Keratinocyte (primary cell): ENCODE data around the gene SNTB2. TPM values are rescaled to one million over a fixed set of nuclear protein-coding genes. Genes with fewer than 3 reads are reported as not detected.

Experiments used
- DNase-seq: peaks from one replicate; pipeline ENCODE4 v3.0.0-alpha.2; 2011; ENCODE audit warnings: low read depth, missing footprints, low spot score
- FAIRE-seq: peaks from 2 replicates; lab custom pipeline; 2011; peaks lifted over from hg19 to GRCh38; lab: Jason Lieb, UNC
- H2AFZ ChIP-seq: 2 replicates; pipeline ENCODE4 v1.6.0; 2012; ENCODE audit warnings: low read length, control low read depth, inconsistent platforms; ENCODE audit not compliant: control insufficient read depth
- H3K27ac ChIP-seq: 2 replicates; pipeline ENCODE4 v1.5.1; 2011; ENCODE audit warnings: low read length; ENCODE audit not compliant: control insufficient read depth, insufficient read depth
- H3K27me3 ChIP-seq: 3 replicates; pipeline ENCODE4 v1.6.0; 2011; ENCODE audit warnings: low read length; ENCODE audit not compliant: control insufficient read depth, insufficient read depth; ENCODE audit errors: extremely low read depth
- H3K36me3 ChIP-seq, 2 experiments: 2 replicates in 1 of 2; 3 replicates in 1 of 2; pipeline ENCODE4 v1.5.1; 2011; ENCODE audit warnings: low read length in 2 of 2, mild to moderate bottlenecking in 1 of 2; ENCODE audit not compliant: control insufficient read depth in 2 of 2, insufficient read depth in 2 of 2; ENCODE audit errors: extremely low read depth in 1 of 2
- H3K4me1 ChIP-seq: 3 replicates; pipeline ENCODE4 v1.5.1; 2011; ENCODE audit warnings: low read length; ENCODE audit not compliant: control insufficient read depth, insufficient read depth; ENCODE audit errors: extremely low read depth
- H3K4me2 ChIP-seq: 3 replicates; pipeline ENCODE4 v1.6.0; 2011; ENCODE audit warnings: low read depth, low read length; ENCODE audit not compliant: control insufficient read depth, insufficient read depth; ENCODE audit errors: extremely low read depth
- H3K4me3 ChIP-seq, 3 experiments: fragments of 200-600 bp in 1 of 3; sonication (generic) in 1 of 3; 2 replicates in 2 of 3; 3 replicates in 1 of 3; pipeline ENCODE4 v1.5.1; 2011 to 2016; ENCODE audit warnings: low read length in 3 of 3, mild to moderate bottlenecking in 3 of 3, control low read depth in 2 of 3, inconsistent platforms in 1 of 3, low read depth in 1 of 3, mixed read lengths in 1 of 3, mixed run types in 1 of 3, moderate library complexity in 1 of 3; ENCODE audit not compliant: control insufficient read depth in 2 of 3, insufficient read depth in 2 of 3; ENCODE audit errors: extremely low read depth in 1 of 3
- H3K79me2 ChIP-seq: 2 replicates; pipeline ENCODE4 v1.6.0; 2012; ENCODE audit warnings: low read length; ENCODE audit not compliant: control insufficient read depth, insufficient read depth
- H3K9ac ChIP-seq: 3 replicates; pipeline ENCODE4 v1.6.0; 2011; ENCODE audit warnings: low read length; ENCODE audit not compliant: control insufficient read depth, insufficient read depth; ENCODE audit errors: extremely low read depth
- H3K9me1 ChIP-seq: 3 replicates; pipeline ENCODE4 v1.6.0; 2011; ENCODE audit warnings: low read length; ENCODE audit not compliant: control insufficient read depth, insufficient read depth; ENCODE audit errors: extremely low read depth
- H3K9me3 ChIP-seq: 2 replicates; pipeline ENCODE4 v1.5.1; 2012; ENCODE audit warnings: low read depth, low read length; ENCODE audit not compliant: control insufficient read depth
- H4K20me1 ChIP-seq: 3 replicates; pipeline ENCODE4 v1.6.0; 2011; ENCODE audit warnings: low read length; ENCODE audit not compliant: control insufficient read depth, insufficient read depth; ENCODE audit errors: extremely low read depth
- EZH2 ChIP-seq: IDR thresholded peaks from one replicate; pipeline ENCODE4 v1.6.1; 2012; ENCODE audit warnings: inconsistent platforms, mild to moderate bottlenecking, low read length, moderate library complexity
- dilution Hi-C: fragments of 300-500 bp; cut with MboI; formaldehyde crosslinking; loops from one replicate; pipeline ENCODE4 v1.7.0; 2020; ENCODE audit warnings: low sequenced_read_pairs; ENCODE audit not compliant: extremely low pct_ligation_motif_present
- polyA plus RNA-seq, 5 experiments: library from polyadenylated mRNA; depleted of rRNA in 3 of 5; stranded (reverse) in 3 of 5; stranded (forward) in 1 of 5; unstranded in 1 of 5; fragments of >200 nt; gene quantifications; 1 replicate in 1 of 5; 2 replicates in 3 of 5; 3 replicates in 1 of 5; pipeline versions ENCODE4 v1.2.1 to v1.2.3, GENCODE V29; 2011 to 2012; ENCODE audit warnings: missing spikeins in 2 of 5, low read depth in 1 of 5, low replicate concordance in 1 of 5
- TF ChIP-seq, protein P1 (sequence below), 3 experiments: IDR thresholded peaks in 1 of 3; conservative IDR thresholded peaks in 1 of 3; optimal IDR thresholded peaks in 1 of 3; 2 replicates in 2 of 3; 3 replicates in 1 of 3; pipeline versions ENCODE3 to v1.5.1; 2011; ENCODE audit warnings: low read length in 3 of 3, mild to moderate bottlenecking in 3 of 3, moderate library complexity in 2 of 3, control low read depth in 1 of 3, inconsistent platforms in 1 of 3; ENCODE audit not compliant: insufficient read depth in 2 of 3; ENCODE audit errors: extremely low read depth in 1 of 3

The SNTB2 gene
- polyA plus RNA-seq, 1 donor (not counting 4 experiments of a cell fraction or from before 2014, with no cell fraction given) = 15.9 TPM

- H3K79me2 ChIP-seq = peaks cover 11% of the 10 kb centered on the region
- H3K9ac ChIP-seq = no peak overlapping the region
- no peak overlapping the region for H2AFZ ChIP-seq
- H3K9me3 ChIP-seq = no peaks in the 10 kb centered on the region
- no peaks in the 10 kb centered on the region for H4K20me1 ChIP-seq
- H3K36me3 ChIP-seq = peaks cover 21 to 35% of the 10 kb centered on the region in 2 experiments
- FAIRE-seq (peak; percentile 56), DNase-seq (no peak)
- no peaks in the 10 kb centered on the region for H3K9me1 ChIP-seq
- no peak overlapping the region for H3K4me2 ChIP-seq
- no peak for TF ChIP-seq EZH2
- TF ChIP-seq, protein P1, sequence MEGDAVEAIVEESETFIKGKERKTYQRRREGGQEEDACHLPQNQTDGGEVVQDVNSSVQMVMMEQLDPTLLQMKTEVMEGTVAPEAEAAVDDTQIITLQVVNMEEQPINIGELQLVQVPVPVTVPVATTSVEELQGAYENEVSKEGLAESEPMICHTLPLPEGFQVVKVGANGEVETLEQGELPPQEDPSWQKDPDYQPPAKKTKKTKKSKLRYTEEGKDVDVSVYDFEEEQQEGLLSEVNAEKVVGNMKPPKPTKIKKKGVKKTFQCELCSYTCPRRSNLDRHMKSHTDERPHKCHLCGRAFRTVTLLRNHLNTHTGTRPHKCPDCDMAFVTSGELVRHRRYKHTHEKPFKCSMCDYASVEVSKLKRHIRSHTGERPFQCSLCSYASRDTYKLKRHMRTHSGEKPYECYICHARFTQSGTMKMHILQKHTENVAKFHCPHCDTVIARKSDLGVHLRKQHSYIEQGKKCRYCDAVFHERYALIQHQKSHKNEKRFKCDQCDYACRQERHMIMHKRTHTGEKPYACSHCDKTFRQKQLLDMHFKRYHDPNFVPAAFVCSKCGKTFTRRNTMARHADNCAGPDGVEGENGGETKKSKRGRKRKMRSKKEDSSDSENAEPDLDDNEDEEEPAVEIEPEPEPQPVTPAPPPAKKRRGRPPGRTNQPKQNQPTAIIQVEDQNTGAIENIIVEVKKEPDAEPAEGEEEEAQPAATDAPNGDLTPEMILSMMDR (optimal IDR thresholded peaks at IDR 0.05 in 1 of 3, IDR thresholded peaks at IDR 0.05 in 1 of 3, conservative IDR thresholded peaks at IDR 0.05 in 1 of 3; ENCODE audit: extremely low read depth in 1 of 3, insufficient read depth in 2 of 3, low read length in 3 of 3) = peak; percentile 55 to 67 (median 59)
- H3K27ac ChIP-seq = no peak overlapping the region
- H3K27me3 ChIP-seq = no peaks in the 10 kb centered on the region
- H3K4me3 ChIP-seq = no peak overlapping the region
- H3K4me1 ChIP-seq = no peaks in the 10 kb centered on the region
- dilution Hi-C loops = no loop called here
Measured at GRCh38 chr16:69150146-69150865, 36.7 kb upstream of the SNTB2 start.

DNA sequence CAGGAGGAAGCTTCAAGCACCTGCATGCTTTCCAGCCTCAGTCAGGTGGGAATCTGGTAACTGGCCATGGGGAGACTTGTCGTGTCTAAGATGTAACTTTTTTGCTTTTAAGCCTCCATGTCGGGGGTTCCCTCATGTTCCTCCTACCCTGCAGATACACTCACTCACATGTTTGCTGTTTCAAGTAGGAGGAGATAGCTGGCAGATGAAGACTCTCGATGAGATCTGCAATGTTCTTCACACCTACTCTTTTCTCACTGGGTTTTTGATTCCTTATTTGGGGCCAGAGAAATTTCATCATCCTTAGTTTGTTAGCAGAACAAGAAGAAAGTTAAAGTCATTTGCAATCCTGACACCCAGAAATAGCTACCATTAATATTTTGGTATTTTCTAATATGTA, 29.8 kb upstream of the SNTB2 start:
- H3K4me3 ChIP-seq = no peak overlapping the region
- TF ChIP-seq, protein P1 (optimal IDR thresholded peaks at IDR 0.05 in 1 of 3, IDR thresholded peaks at IDR 0.05 in 1 of 3, conservative IDR thresholded peaks at IDR 0.05 in 1 of 3; ENCODE audit: extremely low read depth in 1 of 3, insufficient read depth in 2 of 3, low read length in 3 of 3) = no peak
- TF ChIP-seq EZH2 = no peak
- DNase-seq = no peak
- H3K79me2 ChIP-seq = peaks cover 2% of the 10 kb centered on the region
- H3K9ac ChIP-seq = no peak overlapping the region
- peaks cover 32 to 54% of the 10 kb centered on the region in 2 experiments for H3K36me3 ChIP-seq
- no peaks in the 10 kb centered on the region for H3K9me1 ChIP-seq
- H3K27ac ChIP-seq = no peak overlapping the region
- no peaks in the 10 kb centered on the region for H3K4me1 ChIP-seq
- H3K27me3 ChIP-seq = no peaks in the 10 kb centered on the region
- no peaks in the 10 kb centered on the region for H4K20me1 ChIP-seq
- no peak for FAIRE-seq
- H3K4me2 ChIP-seq = no peak overlapping the region
- no peak overlapping the region for H2AFZ ChIP-seq
- no peaks in the 10 kb centered on the region for H3K9me3 ChIP-seq
- dilution Hi-C loops = no loop called here
